ENCODE measurements around the gene IL15RA. TPM values are rescaled to one million over a fixed set of nuclear protein-coding genes. Genes with fewer than 3 reads are reported as not detected.

The IL15RA gene
- total RNA-seq, 4 donors from 2014 or later: 14.4 to 62.2 (median 23.8) TPM

GRCh38 chr10:5988336-5988920 is 11.1 kb upstream of the IL15RA start:
- TF ChIP-seq CTCF (IDR thresholded peaks at IDR 0.05; ENCODE audit: low read depth): no peak

- no peak for TF ChIP-seq CTCF (IDR thresholded peaks at IDR 0.05; ENCODE audit: low read depth)
These were observed 10.4 kb upstream of the IL15RA start for GRCh38 chr10:5987747-5988146.

GRCh38 chr10:5985029-5985428 is 7.7 kb upstream of the IL15RA start:
- TF ChIP-seq CTCF (IDR thresholded peaks at IDR 0.05; ENCODE audit: low read depth): no peak

- no peak for TF ChIP-seq CTCF (IDR thresholded peaks at IDR 0.05; ENCODE audit: low read depth)
These were observed 6.4 kb upstream of the IL15RA start for GRCh38 chr10:5983774-5984173.

GRCh38 chr10:5981529-5981928 is 4.2 kb upstream of the IL15RA start:
- TF ChIP-seq CTCF (IDR thresholded peaks at IDR 0.05; ENCODE audit: low read depth): no peak

GRCh38 chr10:5978230-5978489 is 817 bp upstream of the IL15RA start:
- no peak for TF ChIP-seq CTCF (IDR thresholded peaks at IDR 0.05; ENCODE audit: low read depth)

- TF ChIP-seq CTCF (IDR thresholded peaks at IDR 0.05; ENCODE audit: low read depth): no peak
These were observed 552 bp downstream of the IL15RA start for GRCh38 chr10:5976512-5977470.

Measured in subcutaneous adipose tissue (tissue), 4 donors.